HepG2 (cell line): Measurements from ENCODE around the gene CLPTM1. TPM values are rescaled to one million over a fixed set of nuclear protein-coding genes. Genes with fewer than 3 reads are reported as not detected.

Experiments
- CHCHD3 ChIP-seq: sonication (generic); formaldehyde crosslinking; IDR thresholded peaks from 2 replicates; pipeline ENCODE4 v1.8.0; 2022; ENCODE audit warnings: mild to moderate bottlenecking, missing genetic modification reagents, moderate library complexity
- CREB1 ChIP-seq, 2 experiments: fragments of 450-650 bp in 1 of 2; IDR thresholded peaks; 2 replicates each; pipeline ENCODE4 v1.6.1; 2016 to 2017; ENCODE audit warnings: control low read depth in 1 of 2, mild to moderate bottlenecking in 1 of 2, missing compliant biosample characterization in 1 of 2, missing genetic modification characterization in 1 of 2
- FOXO4 ChIP-seq: sonication (generic); formaldehyde crosslinking; conservative IDR thresholded peaks from 2 replicates; pipeline ENCODE4 v1.8.1; 2023; ENCODE audit warnings: missing genetic modification reagents
- HOXA7 ChIP-seq: sonication (generic); formaldehyde crosslinking; IDR thresholded peaks from 2 replicates; pipeline ENCODE4 v1.8.1; 2022; ENCODE audit warnings: mild to moderate bottlenecking, missing genetic modification reagents, moderate library complexity
- HOXA9 ChIP-seq: sonication (generic); formaldehyde crosslinking; IDR thresholded peaks from 2 replicates; pipeline ENCODE4 v1.8.1; 2022; ENCODE audit warnings: missing genetic modification reagents, mild to moderate bottlenecking, moderate library complexity, borderline replicate concordance
- JDP2 ChIP-seq: sonication (generic); formaldehyde crosslinking; IDR thresholded peaks from 2 replicates; pipeline ENCODE4 v1.8.1; 2022; ENCODE audit warnings: missing genetic modification reagents, borderline replicate concordance
- JUNB ChIP-seq: sonication (generic); formaldehyde crosslinking; IDR thresholded peaks from 2 replicates; pipeline ENCODE4 v1.8.0; 2022; ENCODE audit warnings: missing genetic modification reagents, mild to moderate bottlenecking, borderline replicate concordance
- KDM2A ChIP-seq: sonication (generic); formaldehyde crosslinking; IDR thresholded peaks from 2 replicates; pipeline ENCODE4 v1.4.0; 2020; ENCODE audit warnings: low read depth, missing genetic modification reagents, borderline replicate concordance
- POGZ ChIP-seq: sonication (generic); formaldehyde crosslinking; IDR thresholded peaks from 2 replicates; pipeline ENCODE4 v1.4.0; 2020; ENCODE audit warnings: mild to moderate bottlenecking, missing genetic modification reagents
- PRDM10 ChIP-seq: sonication (generic); formaldehyde crosslinking; IDR thresholded peaks from 2 replicates; pipeline ENCODE4 v1.4.0; 2020; ENCODE audit warnings: low read depth, missing genetic modification reagents
- RAD51 ChIP-seq: fragments of 450-650 bp; IDR thresholded peaks from 2 replicates; pipeline ENCODE4 v1.6.1; 2016; ENCODE audit warnings: borderline replicate concordance
- SP2 ChIP-seq: sonication (generic); formaldehyde crosslinking; IDR thresholded peaks from 2 replicates; pipeline ENCODE4 v1.5.1; 2020; ENCODE audit warnings: mild to moderate bottlenecking, missing genetic modification reagents
- SUZ12 ChIP-seq: fragments of 150-350 bp; IDR thresholded peaks from 2 replicates; pipeline ENCODE4 v1.6.1; 2014; ENCODE audit warnings: low read depth, low read length
- TRIM24 ChIP-seq: sonication (generic); formaldehyde crosslinking; IDR thresholded peaks from 2 replicates; pipeline ENCODE4 v1.8.0; 2022; ENCODE audit warnings: mild to moderate bottlenecking, missing genetic modification reagents
- ZNF318 ChIP-seq: sonication (generic); formaldehyde crosslinking; IDR thresholded peaks from 2 replicates; pipeline ENCODE4 v1.4.0; 2020; ENCODE audit warnings: mild to moderate bottlenecking, missing genetic modification reagents
- ZNF460 ChIP-seq: sonication (generic); formaldehyde crosslinking; IDR thresholded peaks from 2 replicates; pipeline ENCODE4 v1.5.1; 2020; ENCODE audit warnings: missing genetic modification reagents, mild to moderate bottlenecking, borderline replicate concordance
- polyA plus RNA-seq, 8 experiments: library from polyadenylated mRNA; depleted of rRNA in 3 of 8; stranded (reverse) in 7 of 8; unstranded in 1 of 8; fragments of >200 nt; fragmentation: Illumina TruSeq in 4 of 8; extraction: Trizol in 4 of 8; gene quantifications; 2 replicates each; pipeline versions ENCODE4 v1.2.1 to v1.2.3, GENCODE V29; 2011 to 2016; ENCODE audit warnings: low read depth in 4 of 8, missing spikeins in 1 of 8, mixed read lengths in 1 of 8; ENCODE audit not compliant: insufficient read depth in 1 of 8
- total RNA-seq, 5 experiments: library from RNA; depleted of rRNA; stranded (reverse); fragments of >200 nt; fragmentation: Illumina TruSeq; extraction: Trizol; gene quantifications; 2 replicates each; pipeline ENCODE4 v1.2.3, GENCODE V29; 2016; ENCODE audit warnings: low read depth in 1 of 5

CLPTM1 gene
- total and polyA plus RNA-seq, 2 of the 13 experiments (the other 11 are each of a cell fraction or from before 2014, with no cell fraction given): 34.9 to 42.8 TPM

DNA sequence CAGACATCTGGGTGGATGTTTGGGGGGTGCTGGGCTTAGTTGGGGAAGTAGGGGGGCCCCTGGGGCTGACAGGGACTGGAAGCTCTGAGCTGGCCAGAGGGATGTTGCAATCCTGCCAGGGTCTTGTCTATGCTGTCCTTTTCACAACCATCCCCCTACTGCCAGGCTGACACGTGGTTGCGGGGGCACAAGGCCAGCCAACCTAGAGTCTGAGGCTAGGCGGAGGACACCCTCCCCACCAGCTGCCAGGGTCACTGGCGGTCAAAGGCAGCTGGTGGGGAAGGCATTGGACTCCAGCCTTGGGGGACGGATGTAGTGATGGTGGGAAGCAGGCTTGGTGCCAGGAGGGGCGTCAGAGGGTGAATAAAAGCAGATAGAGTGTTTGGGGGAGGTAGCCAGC, 42.3 kb upstream of the CLPTM1 start (continued):
- no peak; the same call in 1 of the 2 replicates for TF ChIP-seq JDP2 (CRISPR knock-in tag)
- TF ChIP-seq CHCHD3 (CRISPR knock-in tag): no peak
- 0 out of 2 replicates have a peak, but pooled peaks have one; percentile 6 for TF ChIP-seq CREB1 (IDR thresholded peaks at IDR 0.05)
- no peak for TF ChIP-seq CREB1 (CRISPR knock-in tag; IDR thresholded peaks at IDR 0.05)
- TF ChIP-seq RAD51: no peak
- no peak for TF ChIP-seq JUNB (CRISPR knock-in tag)
- TF ChIP-seq SP2: no peak
- TF ChIP-seq ZNF460 (CRISPR knock-in tag): no peak
- no peak for TF ChIP-seq SUZ12
- TF ChIP-seq KDM2A (CRISPR knock-in tag): peak; percentile 43
- peak; percentile 55; the same call in 1 of the 2 replicates for TF ChIP-seq PRDM10 (CRISPR knock-in tag)
- TF ChIP-seq HOXA9 (CRISPR knock-in tag): 0 out of 2 replicates have a peak, but pooled peaks have one; percentile 51
- TF ChIP-seq TRIM24 (CRISPR knock-in tag): 0 out of 2 replicates have a peak, but pooled peaks have one; percentile 13
- no peak; the same call in 1 of the 2 replicates for TF ChIP-seq POGZ (CRISPR knock-in tag)
- TF ChIP-seq FOXO4 (CRISPR knock-in tag): no peak
- 0 out of 2 replicates have a peak, but pooled peaks have one; percentile 68 for TF ChIP-seq HOXA7
- no peak for TF ChIP-seq ZNF318 (CRISPR knock-in tag)
